ENCODE data around the gene EDN2. TPM values are rescaled to one million over a fixed set of nuclear protein-coding genes. Genes with fewer than 3 reads are reported as not detected.

Gene EDN2
- total and polyA plus RNA-seq, 11 donors = 0.23 to 3.5 (median 1.9) TPM; not detected in 4

Other genes with a start within 250 kb of the EDN2 start
- 10 to 100 TPM; 38.5 to 56.2 (median 43.0) TPM for gene SCMH1, start 242.4 kb downstream of the EDN2 start, total RNA-seq
- 10 to 100 TPM; 36.0 to 53.1 TPM for gene SCMH1, start 242.4 kb downstream of the EDN2 start, polyA plus RNA-seq
- gene FOXO6, start 123.2 kb downstream of the EDN2 start, total RNA-seq = 1 to 10 TPM in 8 of 9 donors, under 1 TPM in 1; 0.69 to 4.8 (median 1.4) TPM
- gene FOXO6, start 123.2 kb downstream of the EDN2 start, polyA plus RNA-seq = under 1 TPM; 0.71 to 0.99 TPM